Measurements from ENCODE around the gene UFM1.

DNA sequence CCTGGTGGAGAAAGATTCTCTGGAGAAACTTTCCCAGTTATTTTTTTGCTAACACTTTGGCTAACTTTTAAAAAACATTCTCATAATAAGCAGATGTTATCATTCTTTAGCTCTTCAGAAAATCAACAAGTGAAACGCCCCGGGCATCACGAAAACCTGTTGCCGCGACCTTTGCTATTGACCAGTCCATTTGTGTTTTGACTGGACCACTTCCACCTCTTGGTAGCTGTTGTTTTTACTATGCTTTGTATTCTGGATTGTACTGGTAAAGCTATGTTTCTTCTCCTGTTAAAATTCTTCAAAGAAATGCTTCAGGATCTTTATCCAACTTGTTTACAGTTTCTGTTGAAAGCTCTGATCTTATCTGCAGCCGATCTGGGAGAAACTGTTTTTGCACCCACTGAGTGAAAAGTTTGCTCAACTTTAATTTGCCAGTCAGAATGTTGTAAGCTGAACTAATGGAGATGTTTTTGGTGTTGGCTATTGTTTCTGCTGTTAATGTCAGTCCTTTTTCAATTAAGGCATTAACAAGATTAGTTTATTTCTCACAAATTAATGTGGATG, 23.3 kb downstream of the UFM1 start:
- TF ChIP-seq, protein P1, sequence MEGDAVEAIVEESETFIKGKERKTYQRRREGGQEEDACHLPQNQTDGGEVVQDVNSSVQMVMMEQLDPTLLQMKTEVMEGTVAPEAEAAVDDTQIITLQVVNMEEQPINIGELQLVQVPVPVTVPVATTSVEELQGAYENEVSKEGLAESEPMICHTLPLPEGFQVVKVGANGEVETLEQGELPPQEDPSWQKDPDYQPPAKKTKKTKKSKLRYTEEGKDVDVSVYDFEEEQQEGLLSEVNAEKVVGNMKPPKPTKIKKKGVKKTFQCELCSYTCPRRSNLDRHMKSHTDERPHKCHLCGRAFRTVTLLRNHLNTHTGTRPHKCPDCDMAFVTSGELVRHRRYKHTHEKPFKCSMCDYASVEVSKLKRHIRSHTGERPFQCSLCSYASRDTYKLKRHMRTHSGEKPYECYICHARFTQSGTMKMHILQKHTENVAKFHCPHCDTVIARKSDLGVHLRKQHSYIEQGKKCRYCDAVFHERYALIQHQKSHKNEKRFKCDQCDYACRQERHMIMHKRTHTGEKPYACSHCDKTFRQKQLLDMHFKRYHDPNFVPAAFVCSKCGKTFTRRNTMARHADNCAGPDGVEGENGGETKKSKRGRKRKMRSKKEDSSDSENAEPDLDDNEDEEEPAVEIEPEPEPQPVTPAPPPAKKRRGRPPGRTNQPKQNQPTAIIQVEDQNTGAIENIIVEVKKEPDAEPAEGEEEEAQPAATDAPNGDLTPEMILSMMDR (IDR thresholded peaks at IDR 0.05), result no peak
- no peak for TF ChIP-seq POLR2A (IDR thresholded peaks at IDR 0.05)

Measured in lower leg skin (tissue), 3 donors.